CD4-positive, alpha-beta memory T cell (primary cell): ENCODE data around the gene SEMA3B. TPM values are rescaled to one million over a fixed set of nuclear protein-coding genes. Genes with fewer than 3 reads are reported as not detected.
A peak's percentile ranks its signal among the peaks of the same experiment; 100 is the strongest.

Experiments
- CTCF ChIA-PET: fragments of 350-600 bp; sonication (Branson Sonifier 250); formaldehyde crosslinking; loops from one replicate; lab custom pipeline; 2021; ENCODE audit warnings: inconsistent platforms; ENCODE audit not compliant: partially characterized antibody; lab: Charles Lee
- POLR2A ChIA-PET: fragments of 350-600 bp; sonication (Branson Sonifier 250); formaldehyde crosslinking; loops from one replicate; lab custom pipeline; 2021; ENCODE audit not compliant: partially characterized antibody; lab: Charles Lee
- DNase-seq, 5 donors: peaks; one replicate each; pipeline versions ENCODE4 v3.0.0 to v3.0.0-alpha.2; 2020 to 2022; ENCODE audit warnings: mixed read lengths in 1 of 5
- H3K27ac ChIP-seq: one replicate; pipeline ENCODE4 v1.7.0; 2013; ENCODE audit warnings: low read depth, low read length
- H3K27me3 ChIP-seq: 2 replicates; pipeline ENCODE4 v1.7.0; 2013; ENCODE audit warnings: mild to moderate bottlenecking, low read length, moderate library complexity; ENCODE audit not compliant: insufficient read depth
- H3K36me3 ChIP-seq: 2 replicates; pipeline ENCODE4 v1.7.0; 2013; ENCODE audit warnings: mild to moderate bottlenecking, low read length, moderate library complexity; ENCODE audit not compliant: insufficient read depth
- H3K4me1 ChIP-seq: 2 replicates; pipeline ENCODE4 v1.7.0; 2013; ENCODE audit warnings: mild to moderate bottlenecking, low read length, moderate library complexity; ENCODE audit not compliant: insufficient read depth
- H3K4me3 ChIP-seq, 2 donors: one replicate each; pipeline ENCODE4 v1.7.0; 2013; ENCODE audit warnings: low read length in 2 of 2, mild to moderate bottlenecking in 1 of 2
- H3K9me3 ChIP-seq, 2 donors: one replicate each; pipeline ENCODE4 v1.7.0; 2013; ENCODE audit warnings: low read length in 2 of 2, control low read depth in 1 of 2; ENCODE audit not compliant: control insufficient read depth in 1 of 2
- H3K27ac Mint-ChIP-seq, 7 donors: one replicate each; pipeline ENCODE4 v1.8.0; 2020 to 2021; ENCODE audit warnings: mixed read lengths in 7 of 7, mild to moderate bottlenecking in 6 of 7, inconsistent platforms in 3 of 7, moderate library complexity in 3 of 7
- H3K27me3 Mint-ChIP-seq, 2 donors: one replicate each; pipeline ENCODE4 v1.8.0; 2020 to 2021; ENCODE audit warnings: mixed read lengths in 2 of 2
- H3K36me3 Mint-ChIP-seq, 2 donors: one replicate each; pipeline ENCODE4 v1.8.0; 2020 to 2021; ENCODE audit warnings: mixed read lengths in 2 of 2, inconsistent platforms in 1 of 2, mild to moderate bottlenecking in 1 of 2
- H3K4me1 Mint-ChIP-seq, 4 donors: one replicate each; pipeline ENCODE4 v1.8.0; 2020 to 2021; ENCODE audit warnings: mixed read lengths in 4 of 4, mild to moderate bottlenecking in 1 of 4
- H3K4me3 Mint-ChIP-seq, 8 donors: one replicate each; pipeline ENCODE4 v1.8.0; 2020 to 2021; ENCODE audit warnings: mixed read lengths in 8 of 8, mild to moderate bottlenecking in 7 of 8, moderate library complexity in 6 of 8, inconsistent platforms in 3 of 8
- H3K9me3 Mint-ChIP-seq, 8 donors: one replicate each; pipeline ENCODE4 v1.8.0; 2020 to 2021; ENCODE audit warnings: mixed read lengths in 8 of 8, mild to moderate bottlenecking in 5 of 8, inconsistent platforms in 3 of 8, moderate library complexity in 1 of 8
- intact Hi-C: fragments of 100-400 bp; cut with micrococcal nuclease; formaldehyde crosslinking; loops from one replicate; pipeline ENCODE4 v1.15.1; 2023
- polyA plus RNA-seq, 2 donors: library from polyadenylated mRNA; unstranded; fragments of 300-500 nt; fragmentation: Illumina TruSeq; gene quantifications; one replicate each; pipeline ENCODE4 v1.2.3, GENCODE V29; 2021
- total RNA-seq, 2 experiments: library from RNA; stranded (reverse); gene quantifications; one replicate each; pipeline ENCODE4 v1.2.3, GENCODE V29; 2021

The SEMA3B gene
- total and polyA plus RNA-seq, 4 experiments from 2014 or later = 0.50 to 0.87 TPM; not detected in 2

DNA sequence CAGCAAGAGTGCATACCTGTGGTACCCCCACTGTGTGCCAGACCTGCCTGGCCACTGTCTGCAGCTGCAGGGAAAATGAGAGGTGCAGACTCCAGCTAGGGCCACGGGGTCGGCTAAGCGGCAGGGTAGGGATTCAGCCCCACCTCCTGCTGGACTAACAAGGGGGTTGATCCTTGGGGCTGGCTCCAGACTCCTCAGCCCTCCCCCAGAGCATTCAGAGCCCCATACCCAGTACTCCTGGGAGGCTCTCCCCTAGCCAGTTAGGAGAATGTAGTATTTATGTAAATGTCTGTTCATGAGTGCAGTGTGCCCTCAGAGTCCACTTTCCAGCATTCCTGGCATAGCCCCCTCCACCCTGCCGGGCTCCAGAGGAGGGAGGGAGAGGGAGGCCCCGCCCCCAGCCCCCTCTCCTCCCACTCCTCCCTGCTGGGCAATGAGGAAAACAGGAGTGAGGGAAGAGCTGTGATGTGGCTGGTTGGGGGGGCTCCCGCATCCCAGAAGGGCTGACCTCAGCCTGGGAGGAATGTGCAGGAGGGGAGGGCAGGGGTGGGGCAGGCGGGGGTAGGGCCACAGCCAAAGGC is 4.5 kb upstream of the SEMA3B start:
- H3K4me3 ChIP-seq = no peak overlapping the region
- POLR2A ChIA-PET = interaction anchor here (0.6 to 1.5 kb wide), 5 partner anchors 15 to 793 kb away, joined by 3 to 8 read pairs (median 5); no protein-coding TSS in a partner anchor
- peaks cover 0 to 2% (median 0%) of the 10 kb centered on the region in 8 donors for H3K9me3 Mint-ChIP-seq
- peaks cover 2 to 4% (median 3%) of the 10 kb centered on the region in 4 donors for H3K4me1 Mint-ChIP-seq
- H3K27me3 Mint-ChIP-seq = peaks cover 0 to 3% of the 10 kb centered on the region in 2 donors
- peaks cover 11% of the 10 kb centered on the region for H3K4me1 ChIP-seq
- no peak overlapping the region for H3K27ac ChIP-seq
- no peak overlapping the region for H3K4me3 Mint-ChIP-seq
- CTCF ChIA-PET = interaction anchor here (0.7 to 1.9 kb wide), 3 partner anchors 14 to 18 kb away, joined by 3 to 6 read pairs (median 4); no protein-coding TSS in a partner anchor
- DNase-seq = peak in 1 of 5 donors; percentile 20
- H3K27ac Mint-ChIP-seq = no peak overlapping the region
- no peaks in the 10 kb centered on the region for H3K9me3 ChIP-seq
- peaks cover 0 to 1% of the 10 kb centered on the region in 2 donors for H3K36me3 Mint-ChIP-seq
- H3K27me3 ChIP-seq = no peaks in the 10 kb centered on the region
- no peaks in the 10 kb centered on the region for H3K36me3 ChIP-seq
- intact Hi-C loops = no loop called here

GRCh38 chr3:50264964-50265485 is 3.9 kb upstream of the SEMA3B start:
- POLR2A ChIA-PET = no interaction called here
- H3K9me3 ChIP-seq = no peaks in the 10 kb centered on the region
- intact Hi-C loops = no loop called here
- no peaks in the 10 kb centered on the region for H3K36me3 ChIP-seq
- Mint-ChIP-seq H3K27ac (no peak overlapping the region), H3K36me3 (no peaks in the 10 kb centered on the region), H3K4me3 (no peak overlapping the region), H3K4me1 (no peaks in the 10 kb centered on the region), H3K9me3 (peaks cover 0 to 2% (median 0%) of the 10 kb centered on the region in 8 donors), H3K27me3 (peaks cover 0 to 3% of the 10 kb centered on the region in 2 donors)
- no peak overlapping the region for H3K4me3 ChIP-seq
- peaks cover 7% of the 10 kb centered on the region for H3K4me1 ChIP-seq
- DNase-seq = peak in 1 of 5 donors; percentile 34
- CTCF ChIA-PET = interaction anchor here (1.2 to 1.4 kb wide), 2 partner anchors 18 to 74 kb away, joined by 3 to 4 read pairs; no protein-coding TSS in a partner anchor
- no peak overlapping the region for H3K27ac ChIP-seq
- H3K27me3 ChIP-seq = no peaks in the 10 kb centered on the region

GRCh38 chr3:50265571-50265970 is 3.4 kb upstream of the SEMA3B start:
- DNase-seq = peak in 1 of 5 donors; percentile 28
- Mint-ChIP-seq H3K4me1 (no peaks in the 10 kb centered on the region), H3K4me3 (no peak overlapping the region)

DNA sequence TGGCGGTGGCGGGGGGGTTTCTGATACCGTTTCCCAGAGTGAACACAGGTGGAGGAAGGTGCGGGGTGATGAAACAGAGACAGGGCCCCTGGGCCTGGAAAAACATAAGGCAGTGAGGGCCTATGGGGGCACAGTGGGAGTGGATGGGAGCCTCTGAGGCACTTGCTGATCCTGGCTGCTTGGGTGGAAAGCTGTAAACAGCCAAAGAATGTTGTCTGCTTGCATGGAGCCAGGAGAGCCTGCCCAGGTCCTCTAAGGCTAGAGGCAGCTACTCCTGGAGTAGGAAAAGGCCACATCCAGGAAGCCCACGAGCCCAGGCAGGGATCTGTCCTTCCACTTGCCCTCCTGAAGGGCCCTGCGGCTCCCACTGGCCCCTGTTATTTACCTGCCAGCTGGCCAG is 2.9 kb upstream of the SEMA3B start:
- ChIA-PET POLR2A (interaction anchor here (0.5 kb wide), 1 partner anchor 1650 kb away, joined by 3 read pairs; no protein-coding TSS in a partner anchor), CTCF (interaction anchor here (0.6 to 1.7 kb wide), 6 partner anchors 16 to 75 kb away, joined by 3 to 8 read pairs (median 4); no protein-coding TSS in a partner anchor)
- peak in 1 of 5 donors; percentile 16 for DNase-seq
- H3K4me1 ChIP-seq = no peaks in the 10 kb centered on the region
- no peak overlapping the region for H3K27ac ChIP-seq
- Mint-ChIP-seq H3K4me3 (no peak overlapping the region), H3K36me3 (no peaks in the 10 kb centered on the region), H3K9me3 (peaks cover 0 to 2% (median 0%) of the 10 kb centered on the region in 8 donors), H3K27me3 (peaks cover 0 to 3% of the 10 kb centered on the region in 2 donors), H3K4me1 (no peaks in the 10 kb centered on the region), H3K27ac (peak overlapping the region in 1 of 7 donors; percentile 60)
- no peak overlapping the region for H3K4me3 ChIP-seq
- intact Hi-C loops = no loop called here
- no peaks in the 10 kb centered on the region for H3K9me3 ChIP-seq
- H3K27me3 ChIP-seq = no peaks in the 10 kb centered on the region
- no peaks in the 10 kb centered on the region for H3K36me3 ChIP-seq

More at GRCh38 chr3:50265571-50265970, 3.4 kb upstream of the SEMA3B start:
- no peak overlapping the region for H3K4me3 ChIP-seq
- no peak overlapping the region for H3K27ac ChIP-seq
- POLR2A ChIA-PET = interaction anchor here (0.5 kb wide), 1 partner anchor 1650 kb away, joined by 3 read pairs; no protein-coding TSS in a partner anchor
- peaks cover 3% of the 10 kb centered on the region for H3K4me1 ChIP-seq
- CTCF ChIA-PET = interaction anchor here (0.6 to 1.7 kb wide), 4 partner anchors 19 to 75 kb away, joined by 3 to 8 read pairs (median 4); no protein-coding TSS in a partner anchor
- no peaks in the 10 kb centered on the region for H3K36me3 ChIP-seq
- peak overlapping the region in 1 of 7 donors; percentile 60 for H3K27ac Mint-ChIP-seq
- H3K9me3 ChIP-seq = no peaks in the 10 kb centered on the region
- intact Hi-C loops = no loop called here
- H3K27me3 Mint-ChIP-seq = peaks cover 0 to 3% of the 10 kb centered on the region in 2 donors
- H3K27me3 ChIP-seq = no peaks in the 10 kb centered on the region
- no peaks in the 10 kb centered on the region for H3K36me3 Mint-ChIP-seq
- H3K9me3 Mint-ChIP-seq = peaks cover 0 to 2% (median 0%) of the 10 kb centered on the region in 8 donors

DNA sequence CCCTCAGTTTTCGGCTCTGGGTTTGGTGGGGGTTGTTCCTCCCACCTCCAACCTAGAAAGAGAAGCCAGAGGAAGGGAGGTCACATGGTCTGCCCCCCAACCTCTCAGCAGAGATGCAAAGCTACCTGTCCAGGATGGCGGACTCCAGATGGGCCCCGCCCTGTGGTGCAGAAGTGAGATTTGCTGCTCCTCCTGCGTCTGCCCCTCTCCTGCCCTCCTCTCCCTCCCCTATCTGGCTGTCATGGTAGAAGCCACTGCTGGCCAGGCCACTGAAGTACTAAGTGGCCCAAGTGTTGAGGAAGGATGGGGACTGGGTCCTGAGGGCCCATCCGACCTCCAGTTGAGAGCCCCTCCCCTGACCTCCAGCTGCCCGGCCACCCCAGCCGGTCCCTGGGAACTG is 2.1 kb upstream of the SEMA3B start:
- no peaks in the 10 kb centered on the region for H3K36me3 Mint-ChIP-seq
- no peak overlapping the region for H3K4me3 Mint-ChIP-seq
- Histone ChIP-seq H3K27me3 (no peaks in the 10 kb centered on the region), H3K36me3 (no peaks in the 10 kb centered on the region), H3K4me3 (no peak overlapping the region), H3K27ac (no peak overlapping the region), H3K9me3 (no peaks in the 10 kb centered on the region), H3K4me1 (no peaks in the 10 kb centered on the region)
- ChIA-PET POLR2A (no interaction called here), CTCF (interaction anchor here (0.7 to 1.7 kb wide), 5 partner anchors 8 to 72 kb away, joined by 3 to 8 read pairs (median 3); no protein-coding TSS in a partner anchor)
- intact Hi-C loops = no loop called here
- peaks cover 0 to 6% of the 10 kb centered on the region in 2 donors for H3K27me3 Mint-ChIP-seq
- DNase-seq = no peak
- peaks cover 0 to 2% (median 0%) of the 10 kb centered on the region in 8 donors for H3K9me3 Mint-ChIP-seq
- H3K4me1 Mint-ChIP-seq = peaks cover 0 to 4% (median 0%) of the 10 kb centered on the region in 4 donors
- no peak overlapping the region for H3K27ac Mint-ChIP-seq

DNA sequence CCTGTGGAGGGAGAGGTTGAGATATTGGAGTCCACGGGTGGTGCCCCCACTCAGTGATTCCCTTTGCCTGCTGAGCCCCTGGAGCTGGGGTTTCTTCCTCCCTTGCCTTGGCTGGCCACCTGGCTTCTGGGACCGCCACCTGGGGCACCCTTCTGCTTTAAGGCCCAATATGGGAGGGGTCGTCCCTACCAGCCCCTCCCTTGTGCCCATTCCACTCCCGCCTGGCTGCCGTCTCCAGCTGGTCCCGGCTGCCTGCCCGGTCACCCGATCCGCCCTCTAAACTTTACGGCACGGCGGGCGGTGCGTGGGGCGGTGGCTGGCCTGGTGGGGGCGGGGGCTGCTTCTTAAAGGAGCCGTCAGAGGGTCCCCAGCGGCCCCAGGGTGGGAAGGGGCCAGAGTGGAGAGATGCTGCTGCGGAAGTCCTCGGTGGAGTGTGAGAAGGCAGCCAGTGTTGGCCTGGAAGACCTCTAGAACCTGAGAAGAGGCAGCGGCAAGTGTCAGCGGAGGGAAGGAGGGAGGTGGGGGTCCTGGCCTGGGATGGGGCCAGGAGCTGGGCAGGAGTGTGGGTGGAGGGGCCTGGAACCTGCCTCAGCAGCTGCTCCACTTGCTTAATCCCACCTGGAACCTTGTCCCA is 1.6 kb upstream of the SEMA3B start:
- Histone ChIP-seq H3K36me3 (no peaks in the 10 kb centered on the region), H3K27ac (no peak overlapping the region), H3K27me3 (no peaks in the 10 kb centered on the region), H3K4me3 (no peak overlapping the region), H3K4me1 (no peaks in the 10 kb centered on the region), H3K9me3 (no peaks in the 10 kb centered on the region)
- intact Hi-C loops = no loop called here
- ChIA-PET POLR2A (interaction anchor here (0.9 kb wide), 1 partner anchor 73 kb away, joined by 3 read pairs; no protein-coding TSS in a partner anchor), CTCF (interaction anchor here (0.7 to 1.7 kb wide), 5 partner anchors 9 to 73 kb away, joined by 3 to 8 read pairs (median 3); no protein-coding TSS in a partner anchor)
- Mint-ChIP-seq H3K4me3 (no peak overlapping the region), H3K36me3 (no peaks in the 10 kb centered on the region), H3K27me3 (peaks cover 0 to 6% of the 10 kb centered on the region in 2 donors), H3K4me1 (peaks cover 0 to 4% (median 0%) of the 10 kb centered on the region in 4 donors), H3K9me3 (peaks cover 0 to 2% (median 0%) of the 10 kb centered on the region in 8 donors), H3K27ac (no peak overlapping the region)
- peak in 1 of 5 donors; percentile 27 for DNase-seq
